Epithelial cell of esophagus (primary cell): ENCODE measurements around the gene PRDX6.
A peak's percentile ranks its signal among the peaks of the same experiment; 100 is the strongest.
"Not testable (repeated sequence)": the region's sequence is repeated elsewhere in the genome, so short reads cannot be mapped to it uniquely, and the experiment has no call there.

Source experiments
- DNase-seq: peaks from one replicate; pipeline ENCODE4 v3.0.0; 2010; ENCODE audit warnings: low read depth
- H3K4me3 ChIP-seq: 2 replicates; pipeline ENCODE4 v1.5.1; 2011; ENCODE audit warnings: mild to moderate bottlenecking, low read length, control low read depth
- TF ChIP-seq, protein P1 (sequence below): IDR thresholded peaks from 2 replicates; pipeline ENCODE4 v1.5.1; 2011; ENCODE audit warnings: low read depth, mild to moderate bottlenecking, low read length, control low read depth, inconsistent platforms; ENCODE audit not compliant: insufficient read depth; ENCODE audit errors: missing control alignments

PRDX6 gene

DNA sequence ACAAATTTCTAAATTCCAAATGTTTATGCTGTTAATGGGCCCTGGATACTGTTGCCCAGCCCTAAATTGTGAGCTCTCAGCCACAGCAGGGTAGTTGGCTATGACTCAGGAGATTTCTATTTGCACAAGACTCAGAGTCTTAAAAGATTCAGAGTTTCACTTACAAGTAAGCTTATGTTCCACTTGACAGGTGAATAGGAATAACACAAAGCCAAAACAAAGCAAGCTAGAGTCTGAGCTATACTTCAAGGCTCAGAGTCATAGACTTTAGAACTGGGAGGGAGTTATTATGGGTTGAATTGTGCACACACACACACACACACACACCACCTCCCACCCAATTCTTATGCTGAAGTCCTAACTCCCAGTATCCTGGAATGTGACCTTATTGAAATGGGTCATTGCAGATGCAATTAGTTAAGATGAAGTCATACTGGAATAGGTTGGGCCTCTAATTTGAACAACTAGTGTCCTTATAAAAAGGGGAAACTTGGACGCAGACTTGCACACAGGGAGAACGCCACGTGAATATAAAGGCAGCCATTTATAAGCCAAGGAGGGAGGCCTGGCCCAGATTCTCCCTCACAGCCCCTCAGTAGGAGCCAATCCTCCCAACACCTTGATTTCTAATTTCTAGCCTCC is 30.2 kb downstream of the PRDX6 start:
- TF ChIP-seq, protein P1, sequence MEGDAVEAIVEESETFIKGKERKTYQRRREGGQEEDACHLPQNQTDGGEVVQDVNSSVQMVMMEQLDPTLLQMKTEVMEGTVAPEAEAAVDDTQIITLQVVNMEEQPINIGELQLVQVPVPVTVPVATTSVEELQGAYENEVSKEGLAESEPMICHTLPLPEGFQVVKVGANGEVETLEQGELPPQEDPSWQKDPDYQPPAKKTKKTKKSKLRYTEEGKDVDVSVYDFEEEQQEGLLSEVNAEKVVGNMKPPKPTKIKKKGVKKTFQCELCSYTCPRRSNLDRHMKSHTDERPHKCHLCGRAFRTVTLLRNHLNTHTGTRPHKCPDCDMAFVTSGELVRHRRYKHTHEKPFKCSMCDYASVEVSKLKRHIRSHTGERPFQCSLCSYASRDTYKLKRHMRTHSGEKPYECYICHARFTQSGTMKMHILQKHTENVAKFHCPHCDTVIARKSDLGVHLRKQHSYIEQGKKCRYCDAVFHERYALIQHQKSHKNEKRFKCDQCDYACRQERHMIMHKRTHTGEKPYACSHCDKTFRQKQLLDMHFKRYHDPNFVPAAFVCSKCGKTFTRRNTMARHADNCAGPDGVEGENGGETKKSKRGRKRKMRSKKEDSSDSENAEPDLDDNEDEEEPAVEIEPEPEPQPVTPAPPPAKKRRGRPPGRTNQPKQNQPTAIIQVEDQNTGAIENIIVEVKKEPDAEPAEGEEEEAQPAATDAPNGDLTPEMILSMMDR = no peak
- DNase-seq = peak; percentile 87
- no peak overlapping the region for H3K4me3 ChIP-seq

DNA sequence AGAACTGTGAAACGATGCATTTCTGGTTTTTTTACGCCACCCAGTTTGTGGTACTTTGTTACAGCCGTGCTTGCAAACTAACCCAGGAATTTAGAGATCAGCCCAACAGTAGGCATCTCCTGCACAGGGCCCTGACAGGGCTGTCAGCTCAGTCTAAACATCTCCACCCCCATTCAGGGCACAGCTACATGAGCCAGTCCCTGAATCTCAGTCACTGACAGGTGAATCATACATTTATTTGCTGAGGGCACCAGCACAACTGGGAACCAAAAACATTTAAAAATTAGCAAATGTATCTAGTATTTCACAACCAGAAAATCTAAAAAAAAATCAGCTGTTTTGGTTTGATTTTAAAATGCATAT is 30.7 kb downstream of the PRDX6 start:
- peak; percentile 81 for DNase-seq
- no peak overlapping the region for H3K4me3 ChIP-seq
- TF ChIP-seq, protein P1 = no peak

DNA sequence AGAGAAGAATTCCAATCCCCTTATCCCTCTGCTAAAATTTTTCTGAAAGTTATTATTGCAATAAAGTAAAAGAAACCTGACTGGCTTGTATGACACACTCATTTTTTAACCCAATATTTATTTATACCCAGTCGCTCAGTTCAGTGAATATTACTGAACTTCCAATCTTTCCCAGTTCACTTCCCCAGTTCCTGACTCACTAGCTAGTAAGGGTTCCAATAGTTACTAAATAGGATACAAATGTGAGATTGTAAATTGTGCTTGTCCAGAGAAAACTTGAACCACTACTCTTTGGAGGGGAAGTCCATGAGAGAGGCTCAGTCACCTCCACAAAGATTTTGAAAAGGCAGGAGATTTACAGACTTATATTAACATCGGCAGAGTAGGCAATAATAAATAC is 31.4 kb downstream of the PRDX6 start:
- TF ChIP-seq, protein P1 = no peak
- DNase-seq = no peak

DNA sequence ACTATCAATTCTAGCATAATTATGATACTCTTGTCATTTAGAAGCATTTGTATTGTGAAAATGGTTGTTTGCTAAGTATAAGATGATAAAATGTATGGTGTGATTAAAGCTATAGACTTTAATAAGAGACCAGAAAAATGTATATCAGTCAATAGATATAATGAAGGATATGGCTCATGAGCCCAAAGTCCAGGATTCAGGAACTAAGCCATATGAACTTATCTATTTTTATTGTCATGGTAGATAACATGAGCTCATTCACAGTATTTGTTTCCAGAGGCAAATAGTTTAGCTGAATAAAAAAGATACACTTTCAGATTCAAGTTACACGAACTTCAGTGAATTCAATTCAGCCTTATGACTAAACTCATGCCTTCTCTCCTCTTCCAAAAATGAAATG is 32.7 kb downstream of the PRDX6 start:
- TF ChIP-seq, protein P1 = no peak
- DNase-seq = no peak
- H3K4me3 ChIP-seq = no peak overlapping the region

More for the DNA sequence above, 31.4 kb downstream of the PRDX6 start:
- H3K4me3 ChIP-seq = no peak overlapping the region

DNA sequence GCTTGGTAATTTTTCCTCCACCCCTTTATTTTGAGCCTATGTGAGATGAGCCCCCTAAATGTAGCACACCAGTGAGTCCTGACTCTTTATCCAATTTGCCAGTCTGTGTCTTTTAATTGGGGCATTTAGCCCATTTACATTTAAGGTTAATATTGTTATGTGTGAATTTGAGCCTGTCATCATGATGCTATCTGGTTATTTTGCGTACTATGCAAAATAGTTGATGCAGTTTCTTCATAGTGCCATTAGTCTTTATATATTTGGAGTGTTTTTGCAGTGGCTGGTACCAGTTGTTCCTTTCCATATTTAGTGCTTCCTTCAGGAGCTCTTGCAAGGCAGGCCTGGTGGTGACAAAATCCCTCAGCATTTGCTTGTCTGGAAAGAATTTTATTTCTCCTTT is 37.4 kb downstream of the PRDX6 start:
- not testable (repeated sequence) for H3K4me3 ChIP-seq, DNase-seq

DNA sequence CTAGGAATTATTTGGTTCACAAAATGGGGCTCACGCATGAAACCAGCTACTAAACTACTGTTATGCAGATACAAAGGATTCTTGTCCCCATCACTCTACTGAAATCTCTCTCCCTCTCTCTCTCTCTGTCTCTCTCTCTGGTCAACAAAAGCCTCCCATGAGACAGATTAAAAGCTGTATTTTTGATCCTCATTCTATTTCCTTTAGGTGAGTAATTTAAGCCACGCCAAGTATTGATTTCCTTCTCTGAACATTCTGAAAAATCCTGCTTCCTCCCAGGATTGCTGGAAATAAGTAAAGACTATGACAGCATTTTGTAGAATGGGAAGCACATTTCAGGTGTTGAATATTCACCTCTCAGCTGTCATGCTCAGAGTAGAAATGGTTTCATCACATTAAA is 43.7 kb downstream of the PRDX6 start:
- TF ChIP-seq, protein P1 = no peak
- DNase-seq = no peak
- no peak overlapping the region for H3K4me3 ChIP-seq

DNA sequence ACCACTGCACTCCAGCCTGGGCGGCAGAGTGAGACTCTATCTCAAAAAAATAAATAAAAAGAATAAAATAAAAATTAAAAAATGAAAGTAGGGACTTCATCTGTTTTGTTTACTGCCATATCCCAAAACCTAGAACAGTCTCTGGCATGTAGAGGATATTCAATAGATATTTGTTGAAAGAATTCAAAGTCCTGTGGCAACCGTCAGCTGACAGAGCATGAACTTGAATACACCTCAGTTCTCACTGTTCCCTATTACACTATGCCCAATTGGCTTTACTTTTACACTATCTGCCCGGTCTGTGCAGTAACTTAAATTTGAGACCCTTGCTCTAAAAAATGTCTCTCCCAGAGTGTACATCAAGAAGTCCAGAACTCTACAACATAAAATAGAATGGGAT is 46.2 kb downstream of the PRDX6 start:
- TF ChIP-seq, protein P1 = no peak
- no peak overlapping the region for H3K4me3 ChIP-seq
- no peak for DNase-seq
